Omental fat pad (tissue), 4 donors: ENCODE measurements around the gene MADCAM1. TPM values are rescaled to one million over a fixed set of nuclear protein-coding genes. Genes with fewer than 3 reads are reported as not detected.
A peak's percentile ranks its signal among the peaks of the same experiment; 100 is the strongest.

Experiments
- ATAC-seq: fragments of 150-250 bp; one replicate; pipeline ENCODE4 v1.9.1; 2016; ENCODE audit warnings: mild to moderate bottlenecking, moderate library complexity; ENCODE audit not compliant: low FRiP score
- DNase-seq: peaks from one replicate; pipeline ENCODE4 v3.0.0-alpha.2; 2019; ENCODE audit warnings: low spot score
- CTCF ChIP-seq, 3 donors: fragments of 450-650 bp; IDR thresholded peaks; one replicate each; pipeline ENCODE4 v1.5.1; 2016 to 2017; ENCODE audit warnings: antibody characterized with exemption in 3 of 3, mild to moderate bottlenecking in 3 of 3, moderate library complexity in 2 of 3
- total RNA-seq, 4 donors: library from RNA; depleted of rRNA; stranded (reverse); fragments of >200 nt; gene quantifications; one replicate each; pipeline ENCODE4 v1.1.0, GENCODE V29; 2016

Gene MADCAM1
- total RNA-seq, 4 donors from 2014 or later = 0.69 TPM; not detected in 3

GRCh38 chr19:484494-484893 lies 11.8 kb upstream of the MADCAM1 start:
- no peak for DNase-seq
- ATAC-seq = no peak

GRCh38 chr19:485077-485476 lies 11.2 kb upstream of the MADCAM1 start:
- no peak for ATAC-seq
- no peak for DNase-seq
- TF ChIP-seq CTCF (IDR thresholded peaks at IDR 0.05) = no peak

More at GRCh38 chr19:484494-484893, 11.8 kb upstream of the MADCAM1 start:
- TF ChIP-seq CTCF (IDR thresholded peaks at IDR 0.05) = no peak

GRCh38 chr19:485583-486236 lies 10.6 kb upstream of the MADCAM1 start:
- ATAC-seq (no peak), DNase-seq (no peak)
- no peak for TF ChIP-seq CTCF (IDR thresholded peaks at IDR 0.05)

GRCh38 chr19:488505-489417 lies 7.5 kb upstream of the MADCAM1 start:
- DNase-seq (peak; percentile 80), ATAC-seq (peak; percentile 97)
- TF ChIP-seq CTCF (IDR thresholded peaks at IDR 0.05) = no peak

- TF ChIP-seq CTCF (IDR thresholded peaks at IDR 0.05) = no peak
- ATAC-seq (peak; percentile 6), DNase-seq (no peak)
Measured at GRCh38 chr19:489418-490196, 6.7 kb upstream of the MADCAM1 start.

GRCh38 chr19:491146-491741 lies 5.0 kb upstream of the MADCAM1 start:
- no peak for ATAC-seq
- no peak for DNase-seq
- no peak for TF ChIP-seq CTCF (IDR thresholded peaks at IDR 0.05)
